ENCODE measurements around the gene LMF1.

The LMF1 gene

DNA sequence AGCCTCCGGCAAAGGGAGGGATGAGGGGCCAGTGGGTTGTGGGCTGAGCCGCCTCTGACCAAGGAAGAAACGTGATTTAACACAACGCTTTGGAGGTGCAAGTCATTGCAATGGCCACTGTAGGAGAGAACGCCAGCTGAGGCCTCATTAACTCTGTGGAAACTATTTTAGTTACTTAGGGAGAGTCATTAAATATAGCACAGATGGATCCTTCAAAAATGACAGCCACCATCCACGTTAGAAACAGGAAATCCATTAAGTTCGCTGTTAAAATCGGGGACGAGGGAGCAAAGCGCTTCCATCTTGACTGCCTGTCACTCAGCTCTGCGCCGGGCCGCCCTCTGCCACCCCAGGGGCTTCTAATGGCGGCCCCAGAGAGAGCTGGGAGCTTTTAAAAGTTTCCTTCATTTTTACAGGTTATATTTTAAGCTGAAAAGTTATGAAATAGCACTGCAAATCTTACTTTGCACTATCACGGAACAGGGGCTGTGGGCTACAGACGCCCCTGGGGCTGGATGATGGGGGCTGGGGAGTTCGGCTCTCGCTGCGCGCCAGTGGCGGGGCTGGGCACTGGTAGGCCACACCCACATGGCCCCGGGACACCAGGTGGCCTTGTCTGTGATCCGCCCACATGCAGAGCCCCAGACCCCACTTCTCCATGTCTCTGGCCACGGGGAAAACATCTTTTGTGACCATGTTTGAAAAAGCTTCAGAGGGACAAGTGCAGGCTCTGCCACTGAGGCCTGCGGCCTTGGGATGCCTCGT lies 54.6 kb downstream of the LMF1 start:
- TF ChIP-seq, protein P1, sequence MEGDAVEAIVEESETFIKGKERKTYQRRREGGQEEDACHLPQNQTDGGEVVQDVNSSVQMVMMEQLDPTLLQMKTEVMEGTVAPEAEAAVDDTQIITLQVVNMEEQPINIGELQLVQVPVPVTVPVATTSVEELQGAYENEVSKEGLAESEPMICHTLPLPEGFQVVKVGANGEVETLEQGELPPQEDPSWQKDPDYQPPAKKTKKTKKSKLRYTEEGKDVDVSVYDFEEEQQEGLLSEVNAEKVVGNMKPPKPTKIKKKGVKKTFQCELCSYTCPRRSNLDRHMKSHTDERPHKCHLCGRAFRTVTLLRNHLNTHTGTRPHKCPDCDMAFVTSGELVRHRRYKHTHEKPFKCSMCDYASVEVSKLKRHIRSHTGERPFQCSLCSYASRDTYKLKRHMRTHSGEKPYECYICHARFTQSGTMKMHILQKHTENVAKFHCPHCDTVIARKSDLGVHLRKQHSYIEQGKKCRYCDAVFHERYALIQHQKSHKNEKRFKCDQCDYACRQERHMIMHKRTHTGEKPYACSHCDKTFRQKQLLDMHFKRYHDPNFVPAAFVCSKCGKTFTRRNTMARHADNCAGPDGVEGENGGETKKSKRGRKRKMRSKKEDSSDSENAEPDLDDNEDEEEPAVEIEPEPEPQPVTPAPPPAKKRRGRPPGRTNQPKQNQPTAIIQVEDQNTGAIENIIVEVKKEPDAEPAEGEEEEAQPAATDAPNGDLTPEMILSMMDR (conservative IDR thresholded peaks at IDR 0.05; ENCODE audit: control insufficient read depth, insufficient read depth, low read depth, low read length): no peak
- no peak overlapping the region for H3K4me3 ChIP-seq (ENCODE audit: control insufficient read depth, low read depth, low read length)
- no peak for DNase-seq (ENCODE audit: low read depth)

- TF ChIP-seq, protein P1 (conservative IDR thresholded peaks at IDR 0.05; ENCODE audit: control insufficient read depth, insufficient read depth, low read depth, low read length): no peak
- DNase-seq (ENCODE audit: low read depth): no peak
- H3K4me3 ChIP-seq (ENCODE audit: control insufficient read depth, low read depth, low read length): no peak overlapping the region
Measured at GRCh38 chr16:915546-915945, 55.2 kb downstream of the LMF1 start.

DNA sequence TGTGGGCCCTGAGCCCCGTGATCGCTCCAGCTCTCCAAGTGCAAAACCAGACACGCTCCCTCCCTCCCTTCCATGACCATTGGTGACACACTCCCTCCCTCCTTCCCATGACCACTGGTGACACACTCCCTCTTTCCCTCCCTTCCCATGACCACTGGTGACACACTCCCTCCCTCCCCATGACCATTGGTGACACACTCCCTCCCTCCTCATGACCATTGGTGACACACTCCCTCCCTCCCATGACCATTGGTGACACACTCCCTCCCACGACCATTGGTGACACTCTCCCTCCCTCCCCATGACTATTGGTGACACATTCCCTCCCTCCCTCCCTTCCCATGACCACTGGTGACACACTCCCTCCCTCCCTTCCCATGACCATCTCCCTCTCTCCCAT lies 56.3 kb downstream of the LMF1 start:
- DNase-seq (ENCODE audit: low read depth): peak; percentile 14
- TF ChIP-seq, protein P1 (conservative IDR thresholded peaks at IDR 0.05; ENCODE audit: control insufficient read depth, insufficient read depth, low read depth, low read length): no peak

GRCh38 chr16:913817-914439 lies 56.9 kb downstream of the LMF1 start:
- DNase-seq (ENCODE audit: low read depth): no peak
- H3K4me3 ChIP-seq (ENCODE audit: control insufficient read depth, low read depth, low read length): no peak overlapping the region
- TF ChIP-seq, protein P1 (conservative IDR thresholded peaks at IDR 0.05; ENCODE audit: control insufficient read depth, insufficient read depth, low read depth, low read length): no peak

More for the DNA sequence above, 56.3 kb downstream of the LMF1 start:
- H3K4me3 ChIP-seq (ENCODE audit: control insufficient read depth, low read depth, low read length): no peak overlapping the region

DNA sequence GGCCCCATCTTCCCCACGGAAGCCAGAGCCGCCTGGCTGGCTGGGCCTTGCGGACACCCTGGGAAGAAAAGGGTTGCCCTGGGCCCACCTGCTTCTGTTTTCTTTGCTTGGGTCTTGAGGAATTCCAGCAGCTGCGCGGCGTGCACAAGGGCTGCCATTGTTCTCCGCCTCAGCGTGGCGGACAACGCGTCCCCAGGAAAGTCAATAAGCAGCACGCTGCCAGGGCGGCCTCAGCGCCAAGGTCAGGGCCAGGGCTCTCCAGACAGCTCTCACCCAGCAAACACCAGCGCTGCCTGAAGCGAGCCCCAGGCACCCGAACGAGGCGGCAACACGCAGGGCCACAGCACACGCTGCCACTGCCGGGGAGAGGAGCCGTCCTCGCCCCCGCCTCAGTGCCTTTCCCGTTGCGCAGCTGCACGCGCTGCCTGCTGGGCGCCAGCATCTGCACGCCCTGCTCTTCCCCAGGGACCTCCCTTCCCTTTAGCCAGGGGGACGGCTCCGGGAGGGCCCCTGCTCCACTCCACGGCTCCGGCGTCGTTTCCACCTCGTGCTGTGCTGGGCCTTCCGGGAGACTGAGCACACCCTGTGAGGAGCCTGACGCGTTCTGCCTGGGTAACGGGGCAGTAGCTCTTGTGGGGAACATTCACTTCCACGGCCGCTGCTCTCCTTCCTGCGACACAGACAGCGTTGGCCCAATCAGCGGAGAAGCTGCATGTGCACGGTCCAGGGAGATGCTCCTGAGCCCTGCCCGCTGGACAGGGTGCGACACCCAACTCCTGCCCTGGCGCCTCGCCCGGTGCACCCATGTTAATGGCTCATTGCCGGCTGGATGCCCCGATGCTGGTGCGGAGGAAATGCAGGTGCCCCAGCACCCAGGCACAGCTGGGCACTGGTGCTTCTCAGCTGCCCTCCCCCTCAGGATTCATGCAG lies 57.8 kb downstream of the LMF1 start:
- DNase-seq (ENCODE audit: low read depth): no peak
- H3K4me3 ChIP-seq (ENCODE audit: control insufficient read depth, low read depth, low read length): no peak overlapping the region
- TF ChIP-seq, protein P1 (conservative IDR thresholded peaks at IDR 0.05; ENCODE audit: control insufficient read depth, insufficient read depth, low read depth, low read length): no peak

DNA sequence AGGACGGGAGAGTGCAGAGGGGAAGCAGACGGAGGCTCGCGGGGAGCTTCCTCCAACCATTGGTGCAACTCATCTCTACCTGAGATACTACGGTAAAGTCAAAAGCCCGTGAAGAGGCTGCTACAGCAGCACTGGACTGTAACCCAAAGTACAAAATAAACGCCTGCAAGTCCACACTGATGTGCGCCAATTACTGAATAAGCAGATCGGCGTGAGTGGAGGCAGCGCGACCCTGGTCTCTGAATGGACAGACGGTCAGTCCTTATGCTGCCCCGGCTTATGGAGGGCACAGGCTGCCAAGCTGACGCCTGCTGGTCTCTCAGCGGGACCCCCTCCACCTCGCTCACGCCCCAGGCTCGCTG lies 58.5 kb downstream of the LMF1 start:
- TF ChIP-seq, protein P1 (conservative IDR thresholded peaks at IDR 0.05; ENCODE audit: control insufficient read depth, insufficient read depth, low read depth, low read length): no peak
- DNase-seq (ENCODE audit: low read depth): no peak
- H3K4me3 ChIP-seq (ENCODE audit: control insufficient read depth, low read depth, low read length): no peak overlapping the region

Data from fibroblast of mammary gland (primary cell).